NT2/D1 (cell line): ENCODE data around the gene ATF7.

Experiments used
- SUZ12 ChIP-seq: IDR thresholded peaks from 2 replicates; pipeline ENCODE4 v1.6.1; 2011; ENCODE audit not compliant: insufficient read length, insufficient read depth; ENCODE audit errors: extremely low read depth
- YY1 ChIP-seq: IDR thresholded peaks from 2 replicates; pipeline ENCODE4 v1.6.1; 2011; ENCODE audit not compliant: insufficient read length, insufficient read depth
- ZNF274 ChIP-seq: IDR thresholded peaks from 2 replicates; pipeline ENCODE4 v1.6.1; 2011; ENCODE audit warnings: mild to moderate bottlenecking, low read depth, low read length

DNA sequence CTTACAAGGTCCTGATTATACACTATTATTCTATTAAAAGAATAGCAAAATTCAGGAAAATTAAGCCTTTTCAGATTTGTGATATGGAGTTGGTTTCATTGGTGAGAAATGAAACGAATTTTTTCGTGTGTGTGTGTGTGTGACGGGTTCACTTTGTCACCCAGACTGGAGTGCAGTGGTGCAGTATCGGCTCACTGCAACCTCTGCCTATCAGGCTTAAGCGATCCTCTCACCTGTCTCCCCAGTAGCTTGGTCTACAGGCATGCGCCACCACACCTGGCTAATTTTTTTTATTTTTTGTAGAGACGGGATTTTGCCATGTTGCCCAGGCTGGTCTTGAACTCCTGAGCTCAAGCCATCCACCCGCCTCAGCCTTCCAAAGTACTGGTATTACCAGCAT, 164.6 kb downstream of the ATF7 start:
- TF ChIP-seq ZNF274 (no peak), YY1 (no peak), SUZ12 (no peak)
